Stomach (tissue), 9 donors: ENCODE results near the gene FGFR2. TPM values are rescaled to one million over a fixed set of nuclear protein-coding genes. Genes with fewer than 3 reads are reported as not detected.

Experiments used
- DNase-seq, 2 donors: peaks; one replicate each; pipeline versions ENCODE4 v3.0.0 to v3.0.0-alpha.2; 2013 to 2019
- H3K27ac ChIP-seq, 5 donors: fragments of 200-600 bp in 4 of 5; sonication (generic) in 4 of 5; one replicate each; pipeline ENCODE4 v1.5.1; 2013 to 2019; ENCODE audit warnings: mild to moderate bottlenecking in 1 of 5, moderate library complexity in 1 of 5
- H3K27me3 ChIP-seq, 3 donors: fragments of 200-600 bp; sonication (generic); one replicate each; pipeline ENCODE4 v1.5.1; 2017 to 2019; ENCODE audit warnings: mixed run types in 1 of 3
- H3K36me3 ChIP-seq, 4 donors: fragments of 200-600 bp; sonication (generic); 1 replicate in 3 of 4; 2 replicates in 1 of 4; pipeline ENCODE4 v1.5.1; 2016 to 2019
- H3K4me1 ChIP-seq, 4 donors: fragments of 200-600 bp; sonication (generic); one replicate each; pipeline ENCODE4 v1.5.1; 2016 to 2019
- H3K4me3 ChIP-seq, 4 donors: fragments of 200-600 bp; sonication (generic) in 3 of 4; one replicate each; pipeline ENCODE4 v1.5.1; 2016 to 2019; ENCODE audit warnings: mild to moderate bottlenecking in 1 of 4
- H3K9me3 ChIP-seq, 4 donors: fragments of 200-600 bp; sonication (generic); one replicate each; pipeline ENCODE4 v1.5.1; 2016 to 2019
- EP300 ChIP-seq: sonication (generic); formaldehyde crosslinking; IDR thresholded peaks from one replicate; pipeline ENCODE4 v1.6.1; 2017; ENCODE audit warnings: antibody characterized with exemption
- POLR2A ChIP-seq, 4 donors: fragments of 450-650 bp; IDR thresholded peaks; one replicate each; pipeline ENCODE4 v1.6.1; 2016; ENCODE audit warnings: antibody characterized with exemption in 4 of 4, control low read depth in 2 of 4, mild to moderate bottlenecking in 1 of 4, moderate library complexity in 1 of 4
- POLR2AphosphoS5 ChIP-seq, 3 donors: sonication (generic); formaldehyde crosslinking; IDR thresholded peaks; one replicate each; pipeline ENCODE4 v1.6.1; 2016; ENCODE audit warnings: antibody characterized with exemption in 3 of 3
- WGBS, 5 donors: extraction: QIAGEN DNeasy Blood & Tissue Kit in 3 of 5; methylation state at CpG; one replicate each; pipeline versions ENCODE4 v1.1.5 to v1.1.7; 2013 to 2018; 5-methylcytosine and 5-hydroxymethylcytosine counted together
- intact Hi-C: fragments of 100-400 bp; cut with DNase I; formaldehyde crosslinking; loops from one replicate; pipeline ENCODE4 v1.15.1; 2023; ENCODE audit warnings: low total_unique reads
- polyA plus RNA-seq, 3 donors: library from polyadenylated mRNA; stranded (reverse); fragments of 200-250 nt; gene quantifications; one replicate each; pipeline ENCODE4 v1.2.3, GENCODE V29; 2013
- total RNA-seq, 5 donors: library from RNA; depleted of rRNA; stranded (reverse); fragments of >200 nt; gene quantifications; one replicate each; pipeline versions ENCODE4 v1.1.0 to v1.2.3, GENCODE V29; 2014 to 2016
- TF ChIP-seq, protein P1 (sequence below), 7 experiments: fragments of 450-650 bp in 4 of 7; fragments of 200-600 bp in 3 of 7; sonication (generic) in 3 of 7; IDR thresholded peaks; one replicate each; pipeline ENCODE4 v1.5.1; 2016 to 2019; ENCODE audit warnings: antibody characterized with exemption in 7 of 7, control low read depth in 2 of 7, mild to moderate bottlenecking in 1 of 7
- donor health status: healthy with polysubstance abuse.
- donor health status: Bipolar disorder and iron deficiency.
- donor health status: healthy.

The FGFR2 gene
- total and polyA plus RNA-seq, 8 donors = 3.9 to 170 (median 18.1) TPM

- no peaks in the 10 kb centered on the region for H3K4me1 ChIP-seq
- TF ChIP-seq POLR2AphosphoS5 (IDR thresholded peaks at IDR 0.05) (no peak), EP300 (no peak), POLR2A (IDR thresholded peaks at IDR 0.05) (no peak)
- TF ChIP-seq, protein P1, sequence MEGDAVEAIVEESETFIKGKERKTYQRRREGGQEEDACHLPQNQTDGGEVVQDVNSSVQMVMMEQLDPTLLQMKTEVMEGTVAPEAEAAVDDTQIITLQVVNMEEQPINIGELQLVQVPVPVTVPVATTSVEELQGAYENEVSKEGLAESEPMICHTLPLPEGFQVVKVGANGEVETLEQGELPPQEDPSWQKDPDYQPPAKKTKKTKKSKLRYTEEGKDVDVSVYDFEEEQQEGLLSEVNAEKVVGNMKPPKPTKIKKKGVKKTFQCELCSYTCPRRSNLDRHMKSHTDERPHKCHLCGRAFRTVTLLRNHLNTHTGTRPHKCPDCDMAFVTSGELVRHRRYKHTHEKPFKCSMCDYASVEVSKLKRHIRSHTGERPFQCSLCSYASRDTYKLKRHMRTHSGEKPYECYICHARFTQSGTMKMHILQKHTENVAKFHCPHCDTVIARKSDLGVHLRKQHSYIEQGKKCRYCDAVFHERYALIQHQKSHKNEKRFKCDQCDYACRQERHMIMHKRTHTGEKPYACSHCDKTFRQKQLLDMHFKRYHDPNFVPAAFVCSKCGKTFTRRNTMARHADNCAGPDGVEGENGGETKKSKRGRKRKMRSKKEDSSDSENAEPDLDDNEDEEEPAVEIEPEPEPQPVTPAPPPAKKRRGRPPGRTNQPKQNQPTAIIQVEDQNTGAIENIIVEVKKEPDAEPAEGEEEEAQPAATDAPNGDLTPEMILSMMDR (IDR thresholded peaks at IDR 0.05) = no peak
- 90 to 98% (median 94%) methylated on average over 2 of the region's 2 CpGs for WGBS, 5 donors
- intact Hi-C loops = loop anchor here (10.0 kb wide), 1 partner anchor 116 kb away; no protein-coding TSS in a partner anchor
- no peak overlapping the region for H3K4me3 ChIP-seq
- H3K27me3 ChIP-seq = peaks cover 0 to 4% (median 0%) of the 10 kb centered on the region in 3 donors
- H3K9me3 ChIP-seq = peaks cover 0 to 24% (median 15%) of the 10 kb centered on the region in 4 donors
- H3K27ac ChIP-seq = no peak overlapping the region
- H3K36me3 ChIP-seq = no peaks in the 10 kb centered on the region
- no peak for DNase-seq
Observed at GRCh38 chr10:121618906-121619305, 20.7 kb upstream of the FGFR2 start.

DNA sequence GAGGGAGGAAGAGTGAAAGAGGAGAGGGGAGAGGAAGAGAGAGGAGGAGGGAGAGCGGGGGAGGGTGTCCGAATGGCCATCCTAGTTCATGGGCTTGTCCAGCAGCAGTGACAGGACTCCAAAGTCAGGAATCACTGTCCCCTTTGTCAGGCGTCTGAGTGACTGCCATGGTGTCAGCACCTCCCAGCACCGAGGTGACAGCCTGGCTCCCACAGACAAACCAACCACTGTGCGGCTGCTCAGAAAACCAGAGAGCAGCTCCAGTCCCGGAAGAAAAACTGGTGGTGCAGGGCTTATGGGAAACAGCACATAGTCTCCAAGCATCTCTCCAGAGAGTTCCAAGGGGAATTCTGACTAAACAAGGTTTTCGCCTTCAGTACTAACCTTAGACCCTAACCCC is 18.9 kb upstream of the FGFR2 start:
- no peak overlapping the region for H3K27ac ChIP-seq
- H3K4me1 ChIP-seq = no peaks in the 10 kb centered on the region
- H3K4me3 ChIP-seq = no peak overlapping the region
- no peaks in the 10 kb centered on the region for H3K36me3 ChIP-seq
- H3K27me3 ChIP-seq = peaks cover 0 to 5% (median 0%) of the 10 kb centered on the region in 3 donors
- no peak for TF ChIP-seq EP300
- TF ChIP-seq, protein P1 (IDR thresholded peaks at IDR 0.05) = no peak
- intact Hi-C loops = loop anchor here (10.0 kb wide), 1 partner anchor 118 kb away; no protein-coding TSS in a partner anchor
- no peak for DNase-seq
- peaks cover 0 to 24% (median 15%) of the 10 kb centered on the region in 4 donors for H3K9me3 ChIP-seq
- 78 to 91% (median 87%) methylated on average over 7 of the region's 7 CpGs for WGBS, 5 donors

DNA sequence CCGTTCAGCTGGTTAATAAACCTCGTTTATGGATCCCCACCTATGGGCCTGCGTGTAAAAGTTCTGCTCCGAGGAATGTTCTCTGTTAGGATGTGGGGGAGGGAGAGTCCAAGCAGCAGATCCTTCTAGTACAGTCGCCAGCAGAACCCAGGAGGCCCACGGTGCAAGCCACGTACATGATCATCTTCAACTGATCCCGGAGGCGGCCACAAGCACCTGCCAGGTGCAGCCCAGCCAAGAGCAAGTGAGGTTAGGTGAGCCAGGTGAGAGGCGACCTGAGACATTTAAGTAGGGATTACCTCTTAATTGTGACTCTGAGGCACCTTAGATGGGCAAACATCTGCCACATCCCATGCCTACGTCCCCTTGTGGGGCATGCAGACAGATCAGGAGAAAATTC is 18.0 kb upstream of the FGFR2 start:
- Histone ChIP-seq H3K4me3 (no peak overlapping the region), H3K36me3 (no peaks in the 10 kb centered on the region), H3K27ac (no peak overlapping the region), H3K9me3 (peaks cover 0 to 24% (median 15%) of the 10 kb centered on the region in 4 donors), H3K4me1 (no peaks in the 10 kb centered on the region), H3K27me3 (peaks cover 0 to 7% (median 0%) of the 10 kb centered on the region in 3 donors)
- WGBS, 5 donors = 73 to 87% (median 82%) methylated on average over 7 to 11 of the region's 11 CpGs
- TF ChIP-seq POLR2A (IDR thresholded peaks at IDR 0.05) (no peak), POLR2AphosphoS5 (IDR thresholded peaks at IDR 0.05) (no peak), EP300 (no peak)
- TF ChIP-seq, protein P1 (IDR thresholded peaks at IDR 0.05) = no peak
- DNase-seq = no peak
- intact Hi-C loops = loop anchor here (10.0 kb wide), 1 partner anchor 119 kb away; no protein-coding TSS in a partner anchor

DNA sequence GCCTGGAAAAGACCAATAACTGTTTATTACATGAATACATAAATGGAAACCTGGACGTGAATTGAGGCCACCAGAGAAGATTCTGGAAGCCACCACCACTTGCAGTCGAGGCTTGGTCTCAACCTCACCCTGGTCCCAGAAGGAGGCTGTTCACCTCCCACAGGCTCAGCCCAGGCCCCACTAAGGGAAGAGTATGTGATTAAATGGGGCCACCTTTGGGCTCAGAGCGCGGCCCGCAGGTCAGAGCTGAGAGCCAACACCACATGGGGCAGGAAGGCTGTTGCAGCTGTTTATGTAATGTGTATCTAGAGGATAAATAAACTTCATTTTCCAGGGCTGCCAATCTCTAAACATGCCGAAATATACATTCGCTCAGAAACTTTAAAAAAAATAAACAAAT is 17.6 kb upstream of the FGFR2 start:
- TF ChIP-seq EP300 (no peak), POLR2AphosphoS5 (IDR thresholded peaks at IDR 0.05) (no peak), POLR2A (IDR thresholded peaks at IDR 0.05) (no peak)
- TF ChIP-seq, protein P1 (IDR thresholded peaks at IDR 0.05) = no peak
- H3K36me3 ChIP-seq = no peaks in the 10 kb centered on the region
- peaks cover 0 to 7% (median 0%) of the 10 kb centered on the region in 3 donors for H3K27me3 ChIP-seq
- H3K27ac ChIP-seq = no peak overlapping the region
- no peak overlapping the region for H3K4me3 ChIP-seq
- 75 to 88% (median 85%) methylated on average over 7 of the region's 7 CpGs for WGBS, 5 donors
- no peak for DNase-seq
- intact Hi-C loops = loop anchor here (10.0 kb wide), 1 partner anchor 119 kb away; no protein-coding TSS in a partner anchor
- H3K9me3 ChIP-seq = peaks cover 0 to 24% (median 15%) of the 10 kb centered on the region in 4 donors
- no peaks in the 10 kb centered on the region for H3K4me1 ChIP-seq
